ENCODE results near the gene TMPRSS3. TPM values are rescaled to one million over a fixed set of nuclear protein-coding genes. Genes with fewer than 3 reads are reported as not detected.

Gene TMPRSS3
- total and polyA plus RNA-seq, 7 donors, result 0.16 to 1.3 (median 0.60) TPM; not detected in 4

GRCh38 chr21:42395302-42395701 is 550 bp downstream of the TMPRSS3 start:
- 95 to 96% methylated on average over 11 of the region's 11 CpGs for WGBS, 2 donors
- TF ChIP-seq POLR2A (IDR thresholded peaks at IDR 0.05), result no peak
- no peak for TF ChIP-seq CTCF (IDR thresholded peaks at IDR 0.05)
- TF ChIP-seq EP300 (IDR thresholded peaks at IDR 0.05), result no peak
- no peak for TF ChIP-seq POLR2AphosphoS5 (IDR thresholded peaks at IDR 0.05)
- DNase-seq, result no peak
- Histone ChIP-seq H3K36me3 (no peaks in the 10 kb centered on the region), H3K27ac (no peak overlapping the region), H3K4me1 (no peaks in the 10 kb centered on the region), H3K27me3 (peaks cover 0 to 5% (median 5%) of the 10 kb centered on the region in 3 donors), H3K4me3 (no peak overlapping the region), H3K9me3 (no peaks in the 10 kb centered on the region)
- intact Hi-C loops (cut with DNase I), result no loop called here

GRCh38 chr21:42393443-42393950 is 2.4 kb downstream of the TMPRSS3 start:
- peaks cover 3 to 13% (median 8%) of the 10 kb centered on the region in 3 donors for H3K27me3 ChIP-seq
- WGBS, 2 donors, result 48 to 66% methylated on average over 8 of the region's 8 CpGs
- intact Hi-C loops (cut with DNase I), result no loop called here

GRCh38 chr21:42392731-42393442 is 3.0 kb downstream of the TMPRSS3 start:
- Histone ChIP-seq H3K9me3 (no peaks in the 10 kb centered on the region), H3K27me3 (peaks cover 3 to 14% (median 8%) of the 10 kb centered on the region in 3 donors), H3K27ac (no peak overlapping the region), H3K4me1 (no peaks in the 10 kb centered on the region), H3K36me3 (no peaks in the 10 kb centered on the region), H3K4me3 (no peak overlapping the region)
- intact Hi-C loops (cut with DNase I), result no loop called here
- 65 to 91% methylated on average over 17 of the region's 17 CpGs for WGBS, 2 donors
- no peak for TF ChIP-seq EP300 (IDR thresholded peaks at IDR 0.05)
- TF ChIP-seq POLR2AphosphoS5 (IDR thresholded peaks at IDR 0.05), result no peak
- no peak for TF ChIP-seq CTCF (IDR thresholded peaks at IDR 0.05)
- TF ChIP-seq POLR2A (IDR thresholded peaks at IDR 0.05), result no peak
- no peak for DNase-seq

More at GRCh38 chr21:42393443-42393950, 2.4 kb downstream of the TMPRSS3 start:
- Histone ChIP-seq H3K4me1 (no peaks in the 10 kb centered on the region), H3K4me3 (no peak overlapping the region), H3K9me3 (no peaks in the 10 kb centered on the region), H3K27ac (no peak overlapping the region), H3K36me3 (no peaks in the 10 kb centered on the region)
- TF ChIP-seq EP300 (IDR thresholded peaks at IDR 0.05), result no peak
- TF ChIP-seq POLR2A (IDR thresholded peaks at IDR 0.05), result no peak
- no peak for TF ChIP-seq CTCF (IDR thresholded peaks at IDR 0.05)
- TF ChIP-seq POLR2AphosphoS5 (IDR thresholded peaks at IDR 0.05), result no peak
- no peak for DNase-seq

GRCh38 chr21:42391297-42391696 is 4.6 kb downstream of the TMPRSS3 start:
- Histone ChIP-seq H3K27me3 (peaks cover 3 to 21% (median 8%) of the 10 kb centered on the region in 3 donors), H3K4me1 (no peaks in the 10 kb centered on the region)
- 93% methylated on average over 5 of the region's 5 CpGs for WGBS, 2 donors

More at GRCh38 chr21:42391297-42391696, 4.6 kb downstream of the TMPRSS3 start:
- Histone ChIP-seq H3K27ac (no peak overlapping the region), H3K4me3 (no peak overlapping the region), H3K36me3 (no peaks in the 10 kb centered on the region), H3K9me3 (no peaks in the 10 kb centered on the region)
- no peak for TF ChIP-seq POLR2AphosphoS5 (IDR thresholded peaks at IDR 0.05)
- TF ChIP-seq CTCF (IDR thresholded peaks at IDR 0.05), result no peak
- TF ChIP-seq POLR2A (IDR thresholded peaks at IDR 0.05), result no peak
- TF ChIP-seq EP300 (IDR thresholded peaks at IDR 0.05), result no peak
- DNase-seq, result peak; percentile 15
- intact Hi-C loops (cut with DNase I), result no loop called here
